H9 (cell line): ENCODE data around the gene KCNH2. TPM values are rescaled to one million over a fixed set of nuclear protein-coding genes. Genes with fewer than 3 reads are reported as not detected.

ENCODE experiments used
- DNase-seq: peaks from one replicate; pipeline ENCODE4 v3.0.0-alpha.2; 2017
- H2AFZ ChIP-seq: one replicate; pipeline ENCODE4 v1.6.1; 2013; ENCODE audit warnings: mild to moderate bottlenecking, low read length, control low read depth, moderate library complexity
- H2AK5ac ChIP-seq: 2 replicates; pipeline ENCODE4 v1.6.1; 2013; ENCODE audit warnings: low read length, control low read depth, mixed read lengths; ENCODE audit not compliant: insufficient read length
- H2BK120ac ChIP-seq: one replicate; pipeline ENCODE4 v1.6.1; 2013; ENCODE audit warnings: low read depth, mild to moderate bottlenecking, low read length, control low read depth, inconsistent platforms; ENCODE audit not compliant: poor library complexity, severe bottlenecking
- H2BK12ac ChIP-seq: 2 replicates; pipeline ENCODE4 v1.6.1; 2013; ENCODE audit warnings: low read length, control low read depth, mixed read lengths, low read depth; ENCODE audit not compliant: insufficient read length
- H2BK15ac ChIP-seq: 2 replicates; pipeline ENCODE4 v1.6.1; 2013; ENCODE audit warnings: low read depth, low read length, control low read depth
- H2BK20ac ChIP-seq: one replicate; pipeline ENCODE4 v1.6.1; 2013; ENCODE audit warnings: low read depth, mild to moderate bottlenecking, low read length, control low read depth, inconsistent platforms; ENCODE audit not compliant: poor library complexity, severe bottlenecking
- H2BK5ac ChIP-seq: 2 replicates; pipeline ENCODE4 v1.6.1; 2013; ENCODE audit warnings: low read length, control low read depth, mixed read lengths; ENCODE audit not compliant: insufficient read length
- H3K14ac ChIP-seq: 2 replicates; pipeline ENCODE4 v1.6.1; 2013; ENCODE audit warnings: low read length, control low read depth; ENCODE audit not compliant: insufficient read depth
- H3K18ac ChIP-seq: 2 replicates; pipeline ENCODE4 v1.6.1; 2013; ENCODE audit warnings: low read depth, mild to moderate bottlenecking, mixed read lengths, low read length, control low read depth; ENCODE audit not compliant: insufficient read length
- H3K23ac ChIP-seq: 2 replicates; pipeline ENCODE4 v1.6.1; 2013; ENCODE audit warnings: low read length, control low read depth, mixed read lengths, low read depth; ENCODE audit not compliant: insufficient read length
- H3K23me2 ChIP-seq: 2 replicates; pipeline ENCODE4 v1.6.1; 2013; ENCODE audit warnings: low read depth, mild to moderate bottlenecking, mixed read lengths, low read length, control low read depth; ENCODE audit not compliant: insufficient read length, poor library complexity, severe bottlenecking
- H3K27ac ChIP-seq: 2 replicates; pipeline ENCODE4 v1.5.1; 2013; ENCODE audit warnings: low read length, control low read depth, mixed read lengths, low read depth; ENCODE audit not compliant: insufficient read length
- H3K27me3 ChIP-seq: 2 replicates; pipeline ENCODE4 v1.6.1; 2013; ENCODE audit warnings: low read length, control low read depth, inconsistent platforms; ENCODE audit not compliant: insufficient read depth
- H3K4ac ChIP-seq: 2 replicates; pipeline ENCODE4 v1.6.1; 2013; ENCODE audit warnings: low read depth, mild to moderate bottlenecking, control low read depth, inconsistent platforms, low read length, moderate library complexity
- H3K4me1 ChIP-seq: 2 replicates; pipeline ENCODE4 v1.6.1; 2013; ENCODE audit warnings: low read length, control low read depth, inconsistent platforms; ENCODE audit not compliant: insufficient read depth
- H3K4me2 ChIP-seq: 2 replicates; pipeline ENCODE4 v1.6.1; 2013; ENCODE audit warnings: low read length, control low read depth, mixed read lengths; ENCODE audit not compliant: insufficient read length, insufficient read depth
- H3K56ac ChIP-seq: 2 replicates; pipeline ENCODE4 v1.6.1; 2013; ENCODE audit warnings: low read depth, mild to moderate bottlenecking, mixed read lengths, low read length, control low read depth; ENCODE audit not compliant: insufficient read length
- H3K79me1 ChIP-seq: 2 replicates; pipeline ENCODE4 v1.6.1; 2013; ENCODE audit warnings: low read depth, mild to moderate bottlenecking, moderate library complexity, low read length, control low read depth, inconsistent platforms; ENCODE audit not compliant: insufficient read depth, poor library complexity, severe bottlenecking
- H3K79me2 ChIP-seq: 2 replicates; pipeline ENCODE4 v1.6.1; 2013; ENCODE audit warnings: low read length, control low read depth, inconsistent platforms; ENCODE audit not compliant: insufficient read depth
- H3K9ac ChIP-seq: 2 replicates; pipeline ENCODE4 v1.6.1; 2013; ENCODE audit warnings: low read length, control low read depth, mixed read lengths; ENCODE audit not compliant: insufficient read length; ENCODE audit errors: extremely low read depth
- H3K9me3 ChIP-seq: one replicate; pipeline ENCODE4 v1.6.1; 2013; ENCODE audit warnings: low read depth, low read length, inconsistent platforms; ENCODE audit not compliant: control insufficient read depth
- H3T11ph ChIP-seq: one replicate; pipeline ENCODE4 v1.6.1; 2013; ENCODE audit warnings: mild to moderate bottlenecking, low read length, control low read depth, inconsistent platforms
- H4K20me1 ChIP-seq: one replicate; pipeline ENCODE4 v1.6.1; 2013; ENCODE audit not compliant: control insufficient read depth, insufficient read length, insufficient read depth
- H4K5ac ChIP-seq: 2 replicates; pipeline ENCODE4 v1.6.1; 2013; ENCODE audit warnings: low read depth, mild to moderate bottlenecking, mixed read lengths, low read length, control low read depth; ENCODE audit not compliant: insufficient read length
- H4K8ac ChIP-seq: replicated peaks from 2 replicates; pipeline ENCODE4 v1.6.1; 2013; ENCODE audit warnings: low read length, control low read depth, mixed read lengths, low read depth; ENCODE audit not compliant: insufficient read length
- H4K91ac ChIP-seq: 2 replicates; pipeline ENCODE4 v1.6.1; 2013; ENCODE audit warnings: low read depth, mild to moderate bottlenecking, moderate library complexity, mixed read lengths, low read length, control low read depth; ENCODE audit not compliant: insufficient read length
- H3K27ac Mint-ChIP-seq, 3 experiments: 2 replicates in 2 of 3; 3 replicates in 1 of 3; pipeline ENCODE4 v1.8.0; 2020 to 2021; ENCODE audit warnings: mixed read lengths in 3 of 3, mild to moderate bottlenecking in 1 of 3, moderate library complexity in 1 of 3
- H3K27me3 Mint-ChIP-seq: 2 replicates; pipeline ENCODE4 v1.8.0; 2021; ENCODE audit warnings: low read depth, mild to moderate bottlenecking, moderate library complexity, mixed read lengths
- H3K36me3 Mint-ChIP-seq, 3 experiments: 2 replicates in 2 of 3; 3 replicates in 1 of 3; pipeline ENCODE4 v1.8.0; 2020 to 2021; ENCODE audit warnings: low read depth in 3 of 3, mixed read lengths in 3 of 3; ENCODE audit not compliant: insufficient read depth in 1 of 3
- H3K4me1 Mint-ChIP-seq, 2 experiments: 2 replicates each; pipeline ENCODE4 v1.8.0; 2020; ENCODE audit warnings: mixed read lengths in 2 of 2
- H3K4me3 Mint-ChIP-seq, 2 experiments: 2 replicates in 1 of 2; 3 replicates in 1 of 2; pipeline ENCODE4 v1.8.0; 2020 to 2021; ENCODE audit warnings: mild to moderate bottlenecking in 2 of 2, mixed read lengths in 2 of 2, moderate library complexity in 1 of 2
- H3K9me3 Mint-ChIP-seq, 2 experiments: 2 replicates in 1 of 2; 3 replicates in 1 of 2; pipeline ENCODE4 v1.8.0; 2020; ENCODE audit warnings: mild to moderate bottlenecking in 2 of 2, mixed read lengths in 2 of 2, moderate library complexity in 1 of 2
- CTCF ChIP-seq: fragments of 200-600 bp; sonication (generic); conservative IDR thresholded peaks from 3 replicates; pipeline ENCODE4 v1.8.0; 2021; ENCODE audit warnings: antibody characterized with exemption, mild to moderate bottlenecking
- WGBS: extraction: QIAGEN DNeasy Blood & Tissue Kit; methylation state at CpG from one replicate; pipeline ENCODE4 v1.1.7; 2013; ENCODE audit warnings: missing lambda C conversion rate, low lambda C conversion rate, mixed read lengths; ENCODE audit not compliant: insufficient read length; ENCODE audit errors: extremely low coverage; 5-methylcytosine and 5-hydroxymethylcytosine counted together
- total RNA-seq: library from RNA; stranded (reverse); gene quantifications from 2 replicates; pipeline ENCODE4 v1.2.1, GENCODE V29; 2021

KCNH2 gene
- total RNA-seq, 1 experiment from 2014 or later = 4.5 TPM

GRCh38 chr7:150949564-150949963 lies 28.6 kb downstream of the KCNH2 start:
- Histone ChIP-seq H2BK5ac (no peak overlapping the region), H2AFZ (no peak overlapping the region), H3K79me2 (no peaks in the 10 kb centered on the region), H2BK15ac (no peak overlapping the region), H3K4ac (no peak overlapping the region), H3K18ac (no peak overlapping the region), H2BK20ac (no peak overlapping the region), H3K4me1 (no peaks in the 10 kb centered on the region; the same call in 1 of the 2 replicates), H3K79me1 (no peaks in the 10 kb centered on the region), H3K56ac (no peak overlapping the region), H3K23me2 (no peaks in the 10 kb centered on the region), H3K23ac (no peak overlapping the region), H3K27ac (no peak overlapping the region), H3K27me3 (no peaks in the 10 kb centered on the region), H3K14ac (no peak overlapping the region), H2BK120ac (no peak overlapping the region), H3K9ac (no peak overlapping the region), H3T11ph (no peak overlapping the region), H4K5ac (no peak overlapping the region), H3K4me2 (no peak overlapping the region), H2BK12ac (no peak overlapping the region), H3K9me3 (no peaks in the 10 kb centered on the region), H4K20me1 (no peaks in the 10 kb centered on the region), H2AK5ac (no peak overlapping the region), H4K8ac (no peak overlapping the region), H4K91ac (no peak overlapping the region)
- no peaks in the 10 kb centered on the region; a peak in 1 of 5 replicates for H3K9me3 Mint-ChIP-seq
- DNase-seq = peak; percentile 34
- peaks cover 3% of the 10 kb centered on the region for H3K27me3 Mint-ChIP-seq
- no peak overlapping the region; a peak in 1 of 7 replicates for H3K27ac Mint-ChIP-seq
- no peak for TF ChIP-seq CTCF
- H3K4me1 Mint-ChIP-seq = peaks cover 26 to 37% of the 10 kb centered on the region in 2 experiments
- H3K4me3 Mint-ChIP-seq = peak overlapping the region in 1 of 2 experiments; percentile 12; a peak in 1 of 5 replicates
- peaks cover 0 to 12% (median 0%) of the 10 kb centered on the region in 3 experiments; a peak in 3 of 7 replicates for H3K36me3 Mint-ChIP-seq
- no CpG with 5 or more reads among the region's 4 CpGs for WGBS
